Measurements from ENCODE around the gene SLC26A1. TPM values are rescaled to one million over a fixed set of nuclear protein-coding genes. Genes with fewer than 3 reads are reported as not detected.

SLC26A1 gene
- total RNA-seq, 1 experiment from 2014 or later, result 0.09 TPM

DNA sequence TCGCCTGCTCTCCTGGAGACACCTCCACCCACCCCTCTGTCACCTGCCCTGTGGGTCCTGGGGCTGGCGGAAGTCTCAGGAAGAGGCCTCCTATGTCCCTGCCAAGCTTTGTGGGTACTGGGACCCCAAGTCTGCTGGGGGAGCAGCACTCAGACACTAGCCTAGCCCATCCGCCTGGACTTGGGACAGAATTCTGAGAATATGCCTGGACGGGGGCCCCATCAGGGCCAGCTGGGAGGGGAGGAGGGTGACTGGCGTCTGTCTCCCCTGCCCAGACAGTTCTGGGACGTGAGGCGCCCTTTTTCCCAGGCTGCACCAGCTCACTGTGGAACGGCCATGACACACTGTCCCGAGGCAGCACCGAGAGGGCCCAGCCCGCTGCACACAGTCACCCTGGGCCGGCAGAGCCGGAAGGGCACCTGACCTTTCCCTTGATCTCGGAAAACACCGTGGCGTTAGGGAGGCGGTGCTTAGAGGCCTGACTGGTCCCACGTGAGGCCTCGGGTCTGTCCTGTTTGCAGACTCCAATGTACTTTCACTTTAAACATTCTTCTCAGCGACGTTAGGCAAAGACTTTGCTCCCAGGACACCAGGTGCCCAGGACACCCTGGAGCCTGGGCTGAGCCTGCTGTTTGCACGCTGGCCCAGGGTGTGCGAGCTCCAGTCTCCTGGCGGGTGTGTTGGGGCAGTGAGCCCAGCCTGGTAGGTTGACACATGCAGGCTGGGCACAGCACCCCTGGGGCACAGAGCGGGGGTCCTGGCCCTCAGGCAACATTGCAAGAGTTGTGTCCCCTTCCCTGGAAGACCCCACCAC, 700 bp downstream of the SLC26A1 start:
- DNase-seq, result no peak
- Histone ChIP-seq H3K18ac (ENCODE audit: insufficient read length, low read depth, low read length) (no peak overlapping the region), H2BK5ac (ENCODE audit: insufficient read length, low read length) (no peak overlapping the region), H3T11ph (ENCODE audit: low read length) (no peak overlapping the region), H4K91ac (ENCODE audit: insufficient read length, low read depth, low read length) (no peak overlapping the region), H3K56ac (ENCODE audit: insufficient read length, low read depth, low read length) (no peak overlapping the region), H3K27me3 (ENCODE audit: insufficient read depth, low read length) (peaks cover 8% of the 10 kb centered on the region; the same call in 1 of the 2 replicates), H3K4me2 (ENCODE audit: insufficient read depth, insufficient read length, low read length) (no peak overlapping the region), H3K4me1 (ENCODE audit: insufficient read depth, low read length) (no peaks in the 10 kb centered on the region), H3K79me1 (ENCODE audit: insufficient read depth, low read depth, low read length, poor library complexity, severe bottlenecking) (no peaks in the 10 kb centered on the region), H2BK120ac (ENCODE audit: low read depth, low read length, poor library complexity, severe bottlenecking) (no peak overlapping the region), H3K14ac (ENCODE audit: insufficient read depth, low read length) (no peak overlapping the region; the same call in 1 of the 2 replicates), H3K4ac (ENCODE audit: low read depth, low read length) (no peak overlapping the region), H2BK12ac (ENCODE audit: insufficient read length, low read depth, low read length) (no peak overlapping the region), H2BK15ac (ENCODE audit: low read depth, low read length) (no peak overlapping the region), H3K27ac (ENCODE audit: insufficient read length, low read depth, low read length) (no peak overlapping the region), H2AK5ac (ENCODE audit: insufficient read length, low read length) (no peak overlapping the region), H3K9ac (ENCODE audit: extremely low read depth, insufficient read length, low read length) (no peak overlapping the region), H3K9me3 (ENCODE audit: control insufficient read depth, low read depth, low read length) (no peaks in the 10 kb centered on the region), H2AFZ (ENCODE audit: low read length) (no peak overlapping the region), H2BK20ac (ENCODE audit: low read depth, low read length, poor library complexity, severe bottlenecking) (no peak overlapping the region), H4K20me1 (ENCODE audit: control insufficient read depth, insufficient read depth, insufficient read length) (no peaks in the 10 kb centered on the region), H3K79me2 (ENCODE audit: insufficient read depth, low read length) (no peaks in the 10 kb centered on the region), H4K8ac (replicated peaks; ENCODE audit: insufficient read length, low read depth, low read length) (no peak overlapping the region), H4K5ac (ENCODE audit: insufficient read length, low read depth, low read length) (no peak overlapping the region), H3K23me2 (ENCODE audit: insufficient read length, low read depth, low read length, poor library complexity, severe bottlenecking) (peaks cover 2% of the 10 kb centered on the region), H3K23ac (ENCODE audit: insufficient read length, low read depth, low read length) (no peak overlapping the region)
- Mint-ChIP-seq H3K27me3 (ENCODE audit: low read depth) (peaks cover 23% of the 10 kb centered on the region), H3K27ac (no peak overlapping the region; a peak in 1 of 7 replicates), H3K9me3 (no peaks in the 10 kb centered on the region), H3K4me1 (peaks cover under 1 to 2% of the 10 kb centered on the region in 2 experiments; a peak in 1 of 4 replicates), H3K36me3 (ENCODE audit: insufficient read depth in 1 of 3, low read depth in 3 of 3) (no peaks in the 10 kb centered on the region), H3K4me3 (no peak overlapping the region)
- no peak for TF ChIP-seq CTCF (conservative IDR thresholded peaks at IDR 0.05)
- no CpG with 5 or more reads among the region's 25 CpGs for WGBS (ENCODE audit: extremely low coverage, insufficient read length, low lambda C conversion rate)

Measured in H9 (cell line).